OCI-LY1 (cell line): ENCODE measurements around the gene ANKDD1A.

Source experiments
- CTCF ChIP-seq: fragments of 200-600 bp; sonication (generic), shearing (Covaris generic); IDR thresholded peaks from 2 replicates; pipeline ENCODE4 v1.5.1; 2017; ENCODE audit warnings: mild to moderate bottlenecking, antibody characterized with exemption, low read length, moderate library complexity, mixed read lengths
- EZH2 ChIP-seq: fragments of 200-600 bp; sonication (generic), shearing (Covaris generic); IDR thresholded peaks from 2 replicates; pipeline ENCODE4 v1.8.0; 2017; ENCODE audit warnings: borderline replicate concordance, mixed run types, mild to moderate bottlenecking, antibody characterized with exemption, low read length, moderate library complexity, mixed read lengths

- TF ChIP-seq CTCF (no peak), EZH2 (no peak)
Measured at GRCh38 chr15:64990168-64990470, 78.4 kb downstream of the ANKDD1A start.
